GM19438 (cell line): Measurements from ENCODE around the gene ERICH6.

Experiments
- ATAC-seq: cut with Tn5 transposase; IDR thresholded peaks from one replicate; pipeline ENCODE4 v1.9.1; 2021; ENCODE audit warnings: low read depth; ENCODE audit not compliant: unreplicated experiment

Gene ERICH6

DNA sequence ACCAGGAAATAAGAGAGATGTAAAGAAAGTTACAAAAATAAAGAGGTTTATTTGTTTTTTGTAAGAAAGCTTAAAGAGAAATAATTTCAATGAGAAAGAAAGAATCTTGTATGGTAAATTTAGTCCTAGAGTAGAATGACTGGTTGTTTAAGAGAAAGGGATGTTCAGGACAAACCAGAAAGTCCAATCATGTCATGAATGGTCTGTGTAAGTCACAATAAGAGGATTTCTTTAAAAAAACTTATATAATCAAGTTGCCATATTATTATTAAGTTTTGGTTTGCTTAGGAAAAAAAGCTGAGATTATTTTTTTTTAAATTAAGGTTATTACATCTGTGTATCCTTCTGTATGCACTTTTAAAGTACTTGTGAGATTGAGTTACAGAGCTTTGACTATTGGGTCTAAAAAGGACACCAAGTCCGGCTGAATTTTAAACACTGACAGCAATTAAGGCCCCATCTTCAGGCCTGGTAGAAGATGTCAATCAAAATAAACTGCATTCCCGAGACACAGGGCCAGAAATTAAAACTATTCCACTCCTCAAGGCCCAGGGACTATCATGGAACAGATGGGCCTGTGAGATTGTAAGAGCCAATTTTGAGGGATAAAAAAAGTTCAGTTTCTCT is 12.2 kb downstream of the ERICH6 start:
- no peak for ATAC-seq

DNA sequence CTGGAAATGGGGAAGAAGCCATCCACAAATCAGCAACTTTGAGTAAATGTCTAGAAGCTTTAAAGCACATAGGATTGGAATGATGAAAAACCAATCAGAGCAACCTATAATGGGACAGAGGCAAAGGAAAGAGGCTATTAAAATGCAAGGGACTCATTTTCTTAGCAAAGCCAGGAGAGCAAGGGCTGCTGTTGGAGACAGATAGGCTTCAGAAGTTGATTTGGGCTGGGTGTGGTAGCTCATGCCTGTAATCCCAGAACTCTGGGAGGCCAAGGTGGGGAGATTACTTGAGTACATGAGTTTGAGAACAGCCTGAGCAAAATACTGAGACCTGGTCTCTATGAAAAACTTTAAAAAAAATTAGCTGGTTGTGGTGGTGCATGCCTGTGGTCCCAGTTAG is 16.1 kb downstream of the ERICH6 start:
- no peak for ATAC-seq

DNA sequence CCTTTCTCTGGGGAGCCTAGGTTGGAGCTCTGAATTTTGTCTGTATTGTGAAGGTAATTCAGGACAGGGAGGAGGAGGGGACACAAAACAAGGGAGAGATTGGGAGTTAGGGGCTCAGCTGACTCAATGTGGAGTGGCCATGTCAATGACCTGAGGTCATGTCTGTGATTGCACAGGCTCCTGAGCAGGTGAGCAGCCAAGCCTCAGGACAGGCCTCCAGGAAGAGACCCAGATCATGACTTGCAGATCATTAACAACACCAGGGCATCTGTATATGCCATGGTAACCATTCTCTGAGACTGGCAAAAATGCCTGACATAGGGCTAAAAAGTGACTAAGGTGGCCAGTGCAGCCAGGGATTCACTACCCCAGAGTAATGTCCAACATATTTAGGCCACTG is 20.9 kb downstream of the ERICH6 start:
- no peak for ATAC-seq

DNA sequence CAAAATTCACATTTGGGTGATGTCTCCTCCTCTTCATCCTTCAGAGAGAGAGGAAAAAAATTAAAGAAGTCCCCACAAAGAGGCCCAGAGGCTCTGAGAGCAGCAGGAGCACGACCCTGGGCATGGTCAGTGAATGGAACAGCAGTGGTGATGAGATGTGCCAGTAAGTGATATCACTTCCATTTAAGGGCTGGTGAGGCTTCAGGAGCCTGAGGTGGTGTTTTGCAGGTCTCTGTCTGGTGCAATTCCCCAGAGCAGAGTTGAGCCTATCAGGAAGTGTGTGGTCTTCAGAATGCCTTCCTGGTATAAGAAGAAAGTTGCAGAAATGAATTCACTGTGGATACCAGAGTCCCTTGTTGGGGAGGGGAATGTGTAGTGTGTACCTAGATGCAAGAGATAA is 21.4 kb downstream of the ERICH6 start:
- no peak for ATAC-seq

- ATAC-seq: no peak
Measured at GRCh38 chr3:150681057-150681456, 22.7 kb downstream of the ERICH6 start.

- no peak for ATAC-seq
Measured at GRCh38 chr3:150680562-150680961, 23.2 kb downstream of the ERICH6 start.

DNA sequence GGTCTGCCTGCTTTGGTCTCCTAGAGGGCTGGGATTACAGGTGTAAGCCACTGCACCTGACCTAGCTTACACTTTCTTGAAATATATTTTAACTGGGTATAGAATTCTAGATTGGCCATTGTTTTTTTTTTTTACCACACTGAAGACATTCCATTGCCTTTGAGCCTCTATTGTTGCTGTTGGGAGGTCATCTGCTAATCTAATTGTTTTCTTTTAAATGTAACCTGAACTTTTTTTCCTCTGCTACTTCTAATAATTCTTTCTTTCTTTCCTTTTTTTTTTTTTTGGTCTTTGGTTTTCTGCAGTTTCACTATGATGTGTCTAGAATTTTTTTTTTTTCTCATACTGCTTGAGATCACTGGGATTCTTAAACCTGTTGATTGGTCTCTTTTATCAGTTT is 28.1 kb downstream of the ERICH6 start:
- no peak for ATAC-seq

DNA sequence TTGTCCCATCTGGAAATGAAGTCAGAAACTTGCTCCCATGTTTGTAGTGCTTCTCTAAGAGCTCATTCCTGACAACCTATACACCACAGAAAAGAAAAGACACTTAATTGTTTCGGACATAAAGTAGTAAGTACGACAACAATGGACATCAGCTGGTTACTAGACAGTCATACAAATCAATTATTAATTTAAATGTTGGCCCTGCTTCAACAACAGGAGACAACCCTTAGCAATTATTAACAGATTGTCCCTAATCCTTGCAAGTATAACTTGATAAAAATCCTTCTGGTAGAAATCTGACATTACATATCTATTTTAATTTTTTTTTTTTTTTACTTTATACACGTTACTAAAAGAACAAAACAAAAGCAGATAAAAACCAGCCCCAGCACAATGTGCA is 29.8 kb downstream of the ERICH6 start:
- ATAC-seq: no peak

DNA sequence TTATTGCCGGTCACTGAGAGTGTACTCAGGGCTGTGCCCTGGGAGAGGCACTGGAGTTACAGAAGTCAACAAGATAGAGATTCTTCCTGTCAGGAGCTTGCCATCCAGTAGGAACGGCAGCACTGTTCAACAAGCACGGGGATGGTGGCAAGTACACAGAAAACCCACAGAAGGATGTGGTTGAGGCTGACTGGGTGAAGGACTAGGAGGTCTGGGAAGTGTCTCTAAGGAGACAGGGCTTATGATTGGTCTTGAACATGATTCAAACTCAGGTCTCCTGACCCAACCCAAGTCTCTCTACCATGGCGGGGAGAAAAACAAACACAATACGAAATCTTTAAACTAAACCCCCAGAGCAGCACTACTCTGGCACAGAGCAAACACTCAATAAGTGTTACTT is 37.6 kb downstream of the ERICH6 start:
- ATAC-seq: no peak

GRCh38 chr3:150663461-150663860 is 40.3 kb downstream of the ERICH6 start:
- no peak for ATAC-seq

GRCh38 chr3:150662410-150663200 is 41.1 kb downstream of the ERICH6 start:
- no peak for ATAC-seq

DNA sequence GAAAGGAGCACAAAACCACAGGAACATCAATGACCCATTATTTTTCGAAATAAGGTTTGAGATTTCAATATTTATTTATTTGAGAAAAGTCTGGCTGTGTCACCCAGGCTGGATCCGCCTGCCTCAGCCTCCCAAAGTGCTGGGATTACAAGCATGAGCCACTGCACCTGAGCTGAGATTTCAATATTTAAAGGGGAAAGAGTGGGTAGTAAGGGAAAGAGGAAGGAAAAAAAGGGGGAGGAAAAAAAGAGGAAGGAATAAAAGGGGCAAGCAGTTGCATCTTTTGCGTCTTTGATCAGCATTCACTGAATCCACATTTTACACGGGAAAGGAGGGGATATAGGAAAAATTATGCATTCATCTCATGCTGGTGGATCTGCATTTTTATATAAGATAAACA is 47.4 kb downstream of the ERICH6 start:
- no peak for ATAC-seq

DNA sequence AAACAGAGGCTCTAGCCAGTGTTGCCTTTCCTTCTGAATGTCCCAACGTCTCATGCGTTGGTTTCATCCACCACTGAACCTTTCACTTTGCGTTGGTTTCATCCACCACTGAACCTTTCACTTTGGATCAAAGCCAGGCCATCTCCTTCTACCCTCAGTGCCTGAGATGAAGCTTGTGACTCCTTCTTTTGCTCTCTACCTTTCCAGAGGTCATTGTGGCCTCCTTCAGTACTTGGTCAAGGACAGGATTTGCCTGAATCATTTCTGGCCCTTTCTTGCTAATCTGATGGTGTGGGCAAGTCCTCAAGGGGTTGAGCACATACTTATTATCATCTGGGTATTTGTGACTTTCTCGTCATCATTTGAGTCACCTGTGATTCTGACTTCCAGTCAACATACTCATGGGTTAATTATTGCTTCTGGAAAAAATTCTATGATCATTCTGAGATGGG is 50.6 kb downstream of the ERICH6 start:
- peak; percentile 79 for ATAC-seq

DNA sequence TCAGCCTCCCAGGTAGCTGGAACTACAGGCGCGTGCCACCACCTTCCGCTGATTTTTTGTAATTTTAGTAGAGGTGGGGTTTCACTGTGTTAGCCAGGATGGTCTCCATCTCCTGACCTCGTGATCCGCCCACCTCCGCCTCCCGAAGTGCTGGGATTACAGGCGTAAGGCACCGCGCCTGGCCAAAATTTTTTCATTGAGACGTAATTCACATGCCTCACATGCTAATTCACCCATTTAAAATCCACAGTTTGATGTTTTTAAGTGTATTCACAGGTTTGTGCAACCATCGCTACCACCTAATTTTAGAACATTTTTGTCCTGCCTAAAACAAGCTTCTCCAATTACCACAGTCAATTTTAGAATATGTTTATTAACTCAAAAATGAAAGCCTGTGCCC is 63.5 kb downstream of the ERICH6 start:
- no peak for ATAC-seq

DNA sequence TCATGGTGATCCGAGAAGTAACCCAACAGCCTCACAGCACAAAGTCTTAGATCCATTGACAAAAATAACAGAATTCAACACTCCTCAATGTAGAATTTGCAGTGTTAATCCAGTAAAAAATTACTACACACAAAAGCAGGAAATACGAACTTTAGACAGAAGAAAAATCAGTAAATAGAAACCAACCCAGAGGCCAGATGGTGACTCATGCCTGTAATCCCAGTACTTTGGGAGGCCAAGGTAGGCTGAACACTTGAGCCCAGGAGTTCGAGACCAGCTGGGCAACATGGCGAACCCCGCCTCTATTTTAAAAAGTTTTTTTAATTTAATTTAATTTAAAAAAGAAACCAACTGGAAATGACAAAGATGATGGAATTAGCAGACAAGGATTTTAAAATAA is 64.5 kb downstream of the ERICH6 start:
- no peak for ATAC-seq

DNA sequence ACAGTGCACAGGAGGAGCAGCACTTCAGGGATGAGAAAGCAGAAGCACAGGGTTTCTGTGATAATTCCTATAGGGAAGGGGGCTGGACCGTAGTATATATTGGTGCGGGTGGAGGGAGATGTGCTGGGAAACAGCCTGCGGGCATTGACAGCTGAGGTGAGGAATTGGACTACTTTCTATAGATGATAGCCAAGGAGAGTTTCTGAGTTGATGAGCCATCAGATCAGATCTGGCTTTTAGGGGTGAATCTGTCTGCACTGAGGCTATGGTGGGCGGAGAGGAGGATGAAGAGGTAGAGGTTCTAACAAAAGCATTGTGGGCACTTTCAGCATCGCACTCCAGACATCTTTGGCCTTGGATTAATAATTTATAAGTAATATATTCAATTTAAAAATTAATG is 67.5 kb downstream of the ERICH6 start:
- no peak for ATAC-seq

GRCh38 chr3:150635526-150635925 is 68.2 kb downstream of the ERICH6 start:
- peak; percentile 66 for ATAC-seq

DNA sequence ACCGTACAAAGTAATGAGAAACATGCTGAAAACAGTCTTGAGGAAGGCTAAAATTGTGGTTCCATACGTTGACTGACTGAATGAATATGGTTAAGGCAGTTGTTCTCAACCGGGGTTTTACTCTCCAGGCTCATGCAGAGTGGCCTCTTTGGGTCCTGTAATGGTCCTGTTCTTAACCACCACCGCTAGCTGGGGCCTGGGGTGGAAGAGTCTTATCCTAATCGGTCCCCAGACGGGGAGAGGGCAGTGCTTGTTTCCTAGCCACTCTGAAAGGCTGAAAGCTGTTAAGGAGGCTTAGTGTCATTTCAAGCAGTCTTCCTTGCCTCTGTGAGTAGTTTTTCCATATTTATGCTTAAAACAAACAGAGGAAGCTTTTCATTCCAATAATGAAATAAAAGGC is 68.6 kb downstream of the ERICH6 start:
- ATAC-seq: no peak

DNA sequence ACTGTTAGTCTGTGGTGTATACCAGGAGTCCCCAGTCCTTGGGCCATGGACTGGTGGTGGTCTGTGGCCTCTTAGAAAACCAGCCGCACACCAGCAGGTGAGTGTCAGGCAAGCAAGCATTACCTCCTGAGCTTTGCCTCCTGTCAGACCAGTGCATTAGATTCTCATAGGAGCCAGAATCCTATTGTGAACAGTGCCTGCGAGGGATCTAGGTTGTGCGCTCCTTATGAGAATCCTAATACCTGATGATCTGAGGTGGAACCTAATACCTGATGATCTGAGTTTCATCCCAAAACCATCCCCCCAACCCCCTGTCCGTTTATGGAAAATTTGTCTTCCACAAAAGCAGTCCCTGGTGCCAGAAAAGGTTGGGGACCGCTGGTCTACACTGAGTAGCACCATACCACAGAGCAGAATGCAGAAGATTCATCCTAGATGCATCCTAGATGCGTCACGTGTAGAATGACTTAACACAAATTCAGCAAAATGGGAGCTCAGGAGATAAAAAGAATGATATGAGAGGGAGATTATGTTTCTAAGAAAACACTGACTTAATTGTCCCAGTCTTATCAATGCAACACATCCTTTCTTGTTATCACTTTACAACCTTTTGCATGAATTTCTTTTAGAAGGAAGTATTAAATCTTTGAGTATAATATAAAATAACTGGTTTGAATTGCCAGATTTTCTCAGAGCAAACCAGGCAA is 72.1 kb downstream of the ERICH6 start:
- ATAC-seq: no peak

DNA sequence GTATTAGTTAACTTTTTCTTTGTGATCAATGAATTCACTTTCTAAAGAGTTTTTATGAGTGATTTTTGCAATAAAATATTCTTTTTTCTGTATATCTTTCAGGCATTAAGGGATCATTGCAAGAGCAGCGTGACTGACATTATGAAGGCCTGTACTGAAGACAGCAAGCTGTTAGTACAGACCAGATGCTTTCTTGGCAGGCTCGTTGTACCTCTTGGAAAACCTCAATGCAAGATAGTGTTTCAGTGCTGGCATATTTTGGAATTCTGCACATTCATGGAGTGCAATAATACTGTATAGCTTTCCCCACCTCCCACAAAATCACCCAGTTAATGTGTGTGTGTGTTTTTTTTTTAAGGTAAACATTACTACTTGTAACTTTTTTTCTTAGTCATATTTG is 76.2 kb downstream of the ERICH6 start:
- no peak for ATAC-seq

DNA sequence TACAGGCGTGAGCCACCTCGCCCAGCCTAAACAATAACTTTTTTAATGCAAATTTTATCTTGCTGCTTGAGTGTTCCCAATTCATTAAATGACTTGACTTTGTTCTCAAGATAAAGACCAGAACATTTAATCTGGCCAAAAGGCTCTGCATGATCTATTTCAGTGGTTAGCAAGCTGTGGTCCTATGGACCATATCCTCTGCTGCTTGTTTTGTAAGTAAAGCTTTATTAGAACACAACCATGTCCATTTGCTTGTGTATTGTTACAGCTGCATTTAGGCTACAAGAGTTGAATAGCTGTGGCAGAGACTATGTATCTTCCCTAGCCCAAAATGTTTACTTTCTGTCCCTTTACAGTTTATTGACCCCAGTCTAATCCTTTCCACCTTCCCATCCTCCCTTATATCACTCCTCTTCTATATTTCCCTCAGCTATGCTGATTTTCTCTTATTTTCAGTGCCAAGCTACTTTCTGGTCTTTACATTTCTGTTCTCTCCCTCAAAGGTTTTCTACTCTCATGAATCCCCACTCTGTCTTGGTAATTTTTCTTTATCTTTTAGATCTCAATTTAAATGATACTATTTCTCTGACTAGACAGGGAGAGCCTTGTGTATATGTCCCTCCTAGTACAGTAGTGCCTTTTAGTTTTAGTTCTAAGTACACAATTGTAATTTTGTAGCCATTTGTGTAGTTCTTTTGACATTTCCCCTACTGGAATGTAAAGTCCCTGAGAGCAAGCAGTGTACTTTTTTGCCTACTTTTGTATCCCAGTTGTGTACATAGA is 77.4 kb downstream of the ERICH6 start:
- no peak for ATAC-seq
